Activated CD4-positive, alpha-beta T cell treated with anti-CD3 and anti-CD28 coated beads, Interleukin-2, Interleukin-4, amounts not matched to agents 100 ng/mL and 50 ng/mL, durations not matched to agents 16 hours and 8 hours (primary cell): ENCODE data around the gene MBP.

Experiments used
- DNase-seq: peaks from one replicate; pipeline ENCODE4 v3.0.0-alpha.2; 2020; ENCODE audit warnings: low spot score

The MBP gene

GRCh38 chr18:77065221-77065981 is 67.2 kb downstream of the MBP start:
- DNase-seq: peak; percentile 81

DNA sequence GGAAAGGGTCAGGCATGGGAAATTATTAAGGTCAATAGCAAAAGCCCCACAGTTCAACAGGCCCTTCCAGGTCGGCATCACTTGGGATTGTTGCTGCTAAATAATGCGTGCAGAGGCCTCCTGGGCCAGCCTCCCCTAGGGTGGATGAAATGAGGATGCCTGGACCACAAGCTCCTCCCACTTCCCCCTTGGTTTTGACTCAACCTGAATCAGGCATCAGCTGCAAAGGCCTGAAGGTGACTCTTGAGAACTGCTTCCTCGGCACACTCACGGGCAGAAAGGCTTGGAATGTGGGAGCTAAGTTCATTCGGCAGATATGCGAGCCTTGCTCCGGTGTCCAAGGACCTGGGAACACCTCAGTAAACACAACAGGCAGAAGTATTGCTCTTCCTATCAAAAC is 69.3 kb downstream of the MBP start:
- peak; percentile 95 for DNase-seq

DNA sequence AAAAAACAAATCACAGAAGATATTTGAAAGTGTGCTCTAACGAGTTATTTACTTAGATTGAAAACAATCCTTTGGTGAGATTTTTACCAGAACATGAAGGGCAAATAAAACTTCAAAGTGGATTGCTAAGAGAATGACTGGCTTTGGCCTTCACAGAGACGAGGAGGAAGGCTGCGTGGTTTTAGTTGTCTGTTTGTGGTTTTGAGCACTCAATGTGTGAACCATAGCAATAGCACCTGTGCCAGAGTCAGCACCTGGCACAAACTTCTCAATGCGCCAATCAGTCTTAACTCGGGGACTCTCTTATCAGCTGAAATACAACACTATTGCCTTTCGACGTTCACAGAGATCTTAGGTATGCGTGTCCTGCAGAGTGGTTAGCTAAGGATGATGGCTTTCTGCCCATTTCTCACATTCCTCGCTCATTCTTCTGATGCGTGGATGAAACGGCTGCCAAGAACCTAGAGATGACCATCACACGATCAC is 70.0 kb downstream of the MBP start:
- peak; percentile 93 for DNase-seq

GRCh38 chr18:77061946-77062517 is 70.6 kb downstream of the MBP start:
- peak; percentile 66 for DNase-seq

GRCh38 chr18:77061281-77061945 is 71.2 kb downstream of the MBP start:
- no peak for DNase-seq

DNA sequence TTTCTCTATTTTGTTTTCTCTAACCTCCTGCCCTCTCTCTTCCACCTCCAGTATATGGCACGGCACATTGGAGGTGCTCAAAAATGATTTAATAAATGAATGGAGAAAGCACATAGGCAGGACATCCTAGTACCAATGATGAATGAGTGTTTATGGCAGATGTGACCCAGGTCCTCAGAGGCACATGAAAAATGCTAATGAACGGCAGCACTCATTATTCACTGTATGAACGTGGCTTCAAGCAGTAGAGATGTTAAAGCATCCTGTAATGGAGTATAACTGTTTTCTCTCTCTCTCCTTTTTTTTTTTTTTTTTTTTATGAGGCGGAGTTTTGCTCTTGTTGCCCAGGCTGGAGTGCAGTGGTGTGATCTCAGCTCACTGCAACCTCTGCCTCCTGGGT is 72.4 kb downstream of the MBP start:
- no peak for DNase-seq

GRCh38 chr18:77059294-77059916 is 73.2 kb downstream of the MBP start:
- peak; percentile 68 for DNase-seq

- DNase-seq: no peak
These were observed 74.2 kb downstream of the MBP start for GRCh38 chr18:77058290-77058835.

GRCh38 chr18:77057006-77057395 is 75.6 kb downstream of the MBP start:
- no peak for DNase-seq

- DNase-seq: no peak
These were observed 76.1 kb downstream of the MBP start for GRCh38 chr18:77056344-77057005.

DNA sequence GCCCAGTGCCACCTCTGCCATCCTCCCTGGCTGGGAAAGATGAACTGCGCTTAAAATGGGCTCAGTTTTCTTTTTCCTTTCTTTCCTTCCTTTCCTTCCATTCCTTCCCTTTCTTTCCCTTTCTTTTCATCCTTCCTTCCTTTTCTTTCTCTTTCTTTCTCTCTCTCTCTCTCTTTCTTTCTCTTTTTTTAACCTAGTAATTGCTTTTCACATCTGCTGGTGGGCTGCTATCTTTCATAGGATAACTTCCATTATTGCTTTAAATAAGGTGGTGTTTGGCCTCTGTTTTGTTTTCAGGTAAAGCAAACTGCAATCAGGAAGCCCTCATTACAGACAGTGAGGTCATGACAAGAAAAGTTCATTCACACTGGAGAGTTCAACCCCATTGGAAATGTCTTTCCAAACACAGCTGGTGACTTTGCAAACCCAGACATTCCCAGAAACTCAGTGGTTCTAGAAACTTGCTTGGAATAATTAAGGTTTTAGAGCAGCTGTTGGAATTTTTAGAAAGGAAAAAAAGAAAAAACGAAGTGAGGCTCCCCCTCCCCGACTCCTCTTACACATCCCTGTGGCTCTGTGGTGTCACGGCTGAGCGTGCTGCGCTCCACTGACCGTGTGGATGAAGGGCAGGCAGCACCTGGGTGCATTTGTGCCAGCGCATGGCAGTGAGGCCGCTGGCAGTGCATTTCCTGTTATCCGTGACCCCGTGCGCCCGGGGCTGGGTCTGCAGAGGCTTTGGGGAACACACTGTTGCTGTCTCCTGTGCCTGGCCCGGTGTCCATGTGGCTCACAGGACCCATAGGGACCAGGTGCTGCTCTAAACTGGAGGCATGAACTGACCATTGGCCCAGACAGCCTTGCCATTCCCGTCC is 76.9 kb downstream of the MBP start:
- DNase-seq: no peak

DNA sequence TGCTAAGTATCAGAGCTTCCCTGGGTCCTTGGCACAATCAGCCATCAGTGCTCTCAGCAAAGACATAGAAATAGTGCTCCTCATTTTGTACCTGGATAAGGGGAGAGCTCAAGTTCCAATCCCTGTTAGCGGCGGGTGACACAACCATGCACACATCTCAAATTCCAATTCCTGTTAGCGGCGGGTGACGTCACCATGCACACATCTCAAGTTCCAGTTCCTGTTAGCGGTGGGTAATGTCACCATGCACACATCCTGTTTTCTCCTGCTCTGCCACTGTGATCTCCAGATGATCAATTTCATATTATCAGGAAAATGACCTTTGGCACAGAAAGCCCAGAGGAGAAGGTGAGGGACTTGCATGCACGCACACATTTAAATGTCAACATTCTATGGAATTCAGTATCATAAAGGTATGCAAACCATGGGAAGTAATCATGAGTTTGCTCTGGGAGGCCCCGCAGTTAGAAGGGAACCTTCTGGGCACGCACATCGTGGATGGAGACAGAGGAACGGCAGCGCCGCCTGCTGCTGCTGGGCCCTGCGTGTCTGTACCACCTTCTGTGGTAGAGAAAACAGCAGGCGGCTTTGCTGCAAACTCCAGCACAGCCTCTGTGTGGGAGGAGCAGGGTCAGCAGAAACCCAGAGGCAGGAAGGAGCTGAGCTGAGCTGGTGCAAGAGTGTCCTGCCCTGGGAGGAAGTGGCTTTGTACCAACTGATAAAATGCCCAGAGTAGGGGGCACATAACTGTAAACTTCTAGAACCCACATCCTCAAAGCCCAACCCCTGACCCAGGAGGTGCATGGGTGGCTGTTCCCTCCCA is 77.8 kb downstream of the MBP start:
- DNase-seq: peak; percentile 94

GRCh38 chr18:77054288-77054605 is 78.3 kb downstream of the MBP start:
- peak; percentile 49 for DNase-seq

DNA sequence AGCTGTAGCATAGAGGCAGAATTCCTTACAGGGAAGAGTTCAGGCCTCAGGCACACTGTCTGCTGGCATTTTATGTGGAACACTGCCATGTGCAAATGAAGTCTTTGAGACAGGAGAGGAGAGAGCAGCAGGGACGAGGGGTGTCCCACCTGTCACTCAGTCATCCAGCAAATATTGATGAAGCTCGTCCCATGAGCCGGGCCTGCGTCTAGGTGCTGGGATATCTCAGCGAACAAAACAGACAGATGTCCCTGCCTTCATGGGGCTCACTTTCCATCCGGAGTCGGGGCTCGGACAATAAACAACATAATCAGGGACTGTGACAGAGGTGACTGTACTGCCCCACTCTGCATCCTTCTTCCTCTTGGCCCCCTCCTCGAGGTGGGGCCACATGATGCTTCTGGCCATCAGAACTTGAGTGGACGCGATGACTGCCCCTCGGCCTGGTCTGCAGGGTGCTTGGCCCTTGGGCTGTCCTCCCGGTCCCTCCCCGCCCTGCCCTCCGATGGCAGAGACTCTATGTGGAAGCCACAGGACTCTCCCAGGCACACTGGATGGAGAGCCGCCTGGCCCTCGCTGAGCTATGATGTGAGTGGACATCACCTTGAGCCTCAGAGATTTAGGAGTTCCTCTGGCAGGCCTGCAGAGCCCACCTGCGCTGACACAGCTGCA is 78.8 kb downstream of the MBP start:
- DNase-seq: no peak

DNA sequence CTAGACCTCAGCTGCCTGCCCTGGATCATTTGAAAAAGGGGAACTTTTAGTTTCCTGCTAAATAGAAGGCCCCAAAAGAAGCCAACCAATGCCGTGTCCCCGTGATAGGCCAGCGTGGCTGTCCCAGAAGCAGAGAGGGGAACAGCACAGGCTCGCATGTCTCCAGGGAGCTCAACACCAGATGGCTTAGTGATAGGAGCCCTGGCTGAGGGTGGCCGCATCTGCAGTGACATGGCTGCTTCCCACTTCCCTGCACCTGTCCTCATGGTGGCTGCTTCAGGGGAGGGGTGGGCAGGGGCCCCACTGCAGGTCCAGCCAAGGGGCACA is 79.6 kb downstream of the MBP start:
- DNase-seq: no peak

GRCh38 chr18:77052297-77052982 is 80.1 kb downstream of the MBP start:
- DNase-seq: no peak

DNA sequence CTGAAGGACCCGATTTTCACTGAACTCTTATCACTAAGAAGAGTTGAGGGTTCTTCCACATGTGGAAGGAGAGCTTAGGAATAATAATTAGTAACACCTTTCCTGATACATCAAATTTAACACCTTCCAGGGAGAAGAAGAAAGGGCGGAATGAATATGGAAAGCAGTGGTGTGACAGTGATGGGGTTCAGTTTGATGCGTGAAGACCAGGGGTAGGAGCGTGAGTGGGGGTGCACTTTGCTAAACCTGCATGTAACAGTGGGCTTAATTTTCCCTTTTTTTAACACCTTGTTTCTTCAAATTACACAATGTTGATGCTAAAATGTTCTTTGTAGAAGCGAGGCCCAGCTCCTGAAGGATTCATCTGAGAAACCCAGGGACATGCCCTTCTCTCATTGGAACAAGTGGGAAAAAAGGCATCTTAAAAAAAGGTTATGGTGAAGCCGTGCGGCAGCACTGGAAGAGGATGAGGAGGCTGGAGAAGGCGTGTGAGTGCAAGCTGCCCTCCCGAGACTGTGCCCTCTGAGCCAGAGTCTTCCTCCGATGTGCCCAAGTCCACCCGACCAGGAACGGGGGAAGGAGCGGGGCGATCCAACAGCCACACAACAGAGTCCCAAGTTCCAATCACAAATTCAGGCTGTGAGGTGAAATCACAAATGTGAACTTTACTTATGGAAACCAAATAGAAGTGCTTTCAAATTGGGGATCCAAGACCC is 80.8 kb downstream of the MBP start:
- DNase-seq: no peak

DNA sequence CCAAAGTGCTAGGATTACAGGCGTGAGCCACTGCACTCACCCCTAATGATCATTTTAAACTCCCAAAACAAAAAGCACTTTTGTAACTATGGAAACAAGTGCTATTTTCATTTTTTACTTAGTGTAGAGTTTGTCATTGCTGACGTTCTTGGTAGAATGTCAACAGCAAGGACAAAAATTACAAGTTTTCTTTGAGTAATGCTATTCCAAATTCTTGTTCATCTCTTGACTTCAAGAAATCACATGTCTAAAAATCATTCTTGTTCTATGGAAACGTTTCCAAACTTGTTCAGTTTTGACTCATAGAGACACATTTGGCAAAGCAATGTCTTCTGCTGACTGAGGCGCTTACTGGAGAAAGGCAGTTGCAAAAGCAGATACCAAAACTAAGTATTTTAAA is 82.6 kb downstream of the MBP start:
- DNase-seq: peak; percentile 53
